NAMALWA (cell line): Measurements from ENCODE around the gene DEDD2.

Source experiments
- DNase-seq: peaks from one replicate; pipeline ENCODE4 v3.0.0-alpha.2; 2015; ENCODE audit warnings: low spot score

Gene DEDD2

GRCh38 chr19:42170715-42171114 is 46.8 kb downstream of the DEDD2 start:
- DNase-seq: no peak

DNA sequence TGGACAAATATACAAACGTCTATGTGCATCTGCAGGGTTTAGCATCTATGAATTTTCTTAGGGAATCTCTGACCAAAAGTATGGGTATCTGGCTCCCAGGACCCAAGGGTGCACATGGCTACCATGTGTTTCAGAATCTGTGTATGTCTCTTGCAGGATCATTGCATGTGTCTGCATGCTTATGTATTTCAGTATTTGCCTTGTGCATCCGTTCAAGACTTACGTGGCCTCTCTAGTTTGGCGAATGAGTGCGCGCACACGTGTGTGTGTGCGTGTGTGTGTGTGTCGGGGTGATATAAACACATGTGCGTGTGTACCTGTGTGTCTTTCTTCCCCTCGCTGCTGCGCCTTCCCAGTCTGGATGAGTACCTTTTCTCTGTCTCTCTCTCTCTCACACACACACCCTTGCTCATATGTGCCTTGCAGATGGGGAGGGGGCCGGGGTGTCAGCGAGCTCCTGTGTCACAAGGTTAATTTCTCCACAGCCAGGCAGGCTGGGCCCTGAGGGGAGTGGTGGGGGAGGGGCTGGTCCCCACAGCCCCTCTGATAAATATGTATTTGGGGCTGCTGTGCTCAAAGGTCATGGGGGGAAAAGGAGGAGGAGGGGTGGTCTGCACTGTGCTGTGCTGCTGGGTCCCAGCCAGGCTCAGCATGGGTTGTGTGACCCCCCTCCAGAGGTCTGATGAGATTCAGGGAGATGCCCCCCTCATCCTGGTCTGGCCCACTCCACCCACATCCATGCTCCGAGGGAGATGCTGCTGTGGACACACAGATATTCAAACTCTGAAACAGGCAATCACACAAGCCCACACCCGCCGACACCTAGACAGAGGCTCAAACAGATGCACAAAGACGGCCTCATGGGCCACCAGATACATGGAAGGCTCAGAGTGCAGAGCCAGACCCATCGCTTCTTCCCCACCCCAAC is 47.7 kb downstream of the DEDD2 start:
- DNase-seq: no peak

DNA sequence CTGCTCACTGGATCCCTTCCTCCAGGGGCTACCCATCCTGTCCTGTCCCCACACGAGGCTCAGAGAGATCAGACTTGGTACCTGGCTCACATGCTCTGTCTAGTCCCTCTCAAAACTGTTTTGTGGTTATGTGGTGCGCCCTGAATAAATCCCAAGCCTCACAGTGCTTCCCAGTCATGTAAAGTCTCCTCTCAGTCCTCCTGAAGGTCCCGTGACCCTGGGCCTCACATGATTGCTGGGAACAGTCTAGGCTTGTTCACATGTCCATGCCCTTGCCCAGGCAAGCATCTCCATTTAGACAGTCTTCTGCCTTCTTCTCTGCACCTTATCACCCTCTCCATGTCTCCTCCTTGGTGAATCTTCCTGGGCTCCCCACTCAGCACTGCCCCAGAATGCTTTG is 49.3 kb downstream of the DEDD2 start:
- DNase-seq: no peak

DNA sequence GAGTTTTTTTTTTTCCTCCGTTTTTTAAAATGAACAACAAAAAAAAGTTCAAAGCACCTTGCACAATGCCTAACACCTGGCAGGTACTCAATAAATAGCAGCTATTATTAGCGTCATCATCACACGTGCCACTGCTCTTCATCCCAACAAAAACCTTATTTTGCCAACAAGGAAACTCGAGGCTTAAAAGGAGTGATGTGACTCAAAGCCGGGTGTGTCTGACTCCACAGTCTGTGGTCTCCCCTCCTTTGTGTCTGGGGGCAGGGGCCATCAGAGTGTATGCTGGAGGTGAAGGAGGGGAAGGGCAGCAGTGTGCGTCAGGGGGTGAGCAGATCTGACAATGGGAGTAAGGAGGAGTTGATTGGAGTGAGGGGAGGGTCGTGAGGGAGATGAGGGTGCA is 51.2 kb downstream of the DEDD2 start:
- no peak for DNase-seq

GRCh38 chr19:42165146-42165545 is 52.3 kb downstream of the DEDD2 start:
- no peak for DNase-seq

GRCh38 chr19:42161616-42162263 is 55.7 kb downstream of the DEDD2 start:
- no peak for DNase-seq

- no peak for DNase-seq
These were observed 57.5 kb downstream of the DEDD2 start for GRCh38 chr19:42159942-42160341.

- DNase-seq: no peak
These were observed 58.6 kb downstream of the DEDD2 start for GRCh38 chr19:42158926-42159325.

DNA sequence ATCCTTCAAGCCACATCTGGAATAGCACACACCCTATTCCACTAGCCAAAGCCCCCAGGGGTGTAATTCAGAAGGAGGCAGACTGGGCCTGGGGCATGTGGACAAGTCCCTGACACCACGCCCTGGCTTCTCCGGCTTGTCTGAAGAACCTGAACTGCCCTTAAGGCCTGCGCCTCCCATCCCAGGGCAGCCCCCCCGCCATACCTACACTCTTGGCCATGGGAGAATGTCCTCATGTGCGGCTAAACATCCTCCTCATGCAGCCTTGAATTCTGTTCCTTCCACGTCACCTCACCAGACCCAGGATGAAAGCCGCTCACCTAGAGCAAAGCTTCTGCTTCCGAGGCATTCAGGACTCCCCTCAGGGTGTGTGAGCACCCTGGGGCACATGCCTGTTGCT is 60.9 kb downstream of the DEDD2 start:
- no peak for DNase-seq

GRCh38 chr19:42155796-42156195 is 61.7 kb downstream of the DEDD2 start:
- no peak for DNase-seq

DNA sequence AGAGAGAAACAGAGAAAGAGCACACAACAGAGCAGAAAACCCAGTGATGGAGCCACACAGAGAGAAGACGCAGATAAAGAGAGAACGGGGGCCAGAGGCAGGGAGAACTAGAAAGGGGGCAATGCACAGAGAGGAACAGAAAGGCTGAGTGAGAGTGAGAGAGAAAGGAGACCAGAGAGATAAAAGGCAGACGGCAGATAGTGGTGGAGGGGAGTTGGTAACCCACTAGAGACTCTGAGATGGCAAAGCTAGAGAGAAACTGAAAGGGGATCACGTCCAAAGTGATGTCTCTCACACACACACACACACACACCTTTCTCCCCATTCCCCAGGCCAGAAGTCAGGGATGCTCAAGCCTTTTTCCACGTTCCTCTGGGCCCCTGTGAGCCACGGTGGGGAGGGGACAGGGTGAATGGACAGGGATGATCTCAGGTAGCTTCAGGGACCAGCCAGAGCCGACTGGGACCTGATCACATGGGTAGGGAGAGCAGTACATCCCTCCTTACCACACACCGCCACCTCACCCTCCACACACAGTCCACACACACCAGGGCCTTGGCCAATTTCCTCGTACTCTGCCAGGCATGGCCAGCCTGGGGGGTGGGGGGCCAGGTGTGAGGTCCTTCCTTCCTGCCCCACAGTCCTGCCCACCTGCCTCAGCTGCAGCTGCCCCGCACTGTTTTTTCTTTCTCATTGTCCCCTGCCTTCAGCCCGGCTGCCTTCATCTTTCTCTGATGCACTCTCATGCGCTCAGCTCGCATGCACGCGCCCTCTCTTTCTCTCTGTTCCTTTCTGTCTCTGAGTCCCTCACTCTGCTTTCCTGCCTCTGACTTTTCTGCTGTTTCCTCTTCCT is 62.8 kb downstream of the DEDD2 start:
- peak; percentile 38 for DNase-seq

DNA sequence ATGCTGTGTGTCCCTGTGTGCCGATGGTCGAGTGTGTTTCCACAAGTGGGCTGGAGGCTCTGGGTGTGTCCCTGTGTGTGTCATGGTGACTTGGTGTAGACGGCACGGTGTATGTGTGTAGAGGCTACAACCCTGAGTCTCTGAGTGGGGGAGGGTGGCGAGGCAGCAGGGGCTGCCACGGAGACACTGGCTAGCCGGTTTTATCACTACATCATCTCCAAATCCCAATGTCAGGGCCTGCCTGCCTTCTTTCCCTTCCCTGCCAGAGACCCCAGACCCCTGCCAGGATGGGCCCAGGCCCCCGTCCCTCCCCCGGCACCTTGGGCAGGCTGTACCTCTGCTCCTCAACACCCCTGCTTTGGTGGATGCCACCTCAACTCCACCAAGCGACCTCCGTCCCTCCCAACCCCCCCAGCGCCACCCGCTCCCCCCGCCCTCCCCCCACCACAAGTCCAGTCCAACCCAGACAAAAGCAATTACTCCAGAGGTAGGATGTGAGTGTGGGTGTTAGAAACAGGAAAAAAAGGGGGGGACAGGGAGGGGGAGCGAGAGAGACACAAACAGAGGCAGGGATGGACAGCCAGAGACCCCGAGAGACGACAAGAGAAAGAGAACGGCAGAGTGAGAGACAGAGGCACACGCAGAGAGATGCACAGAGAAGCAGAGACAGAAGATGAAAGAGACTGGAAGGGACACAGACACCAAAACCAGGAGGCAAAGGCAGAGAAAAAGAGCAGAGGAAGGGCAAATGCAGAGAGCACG is 63.6 kb downstream of the DEDD2 start:
- DNase-seq: no peak

GRCh38 chr19:42152910-42153671 is 64.4 kb downstream of the DEDD2 start:
- no peak for DNase-seq

DNA sequence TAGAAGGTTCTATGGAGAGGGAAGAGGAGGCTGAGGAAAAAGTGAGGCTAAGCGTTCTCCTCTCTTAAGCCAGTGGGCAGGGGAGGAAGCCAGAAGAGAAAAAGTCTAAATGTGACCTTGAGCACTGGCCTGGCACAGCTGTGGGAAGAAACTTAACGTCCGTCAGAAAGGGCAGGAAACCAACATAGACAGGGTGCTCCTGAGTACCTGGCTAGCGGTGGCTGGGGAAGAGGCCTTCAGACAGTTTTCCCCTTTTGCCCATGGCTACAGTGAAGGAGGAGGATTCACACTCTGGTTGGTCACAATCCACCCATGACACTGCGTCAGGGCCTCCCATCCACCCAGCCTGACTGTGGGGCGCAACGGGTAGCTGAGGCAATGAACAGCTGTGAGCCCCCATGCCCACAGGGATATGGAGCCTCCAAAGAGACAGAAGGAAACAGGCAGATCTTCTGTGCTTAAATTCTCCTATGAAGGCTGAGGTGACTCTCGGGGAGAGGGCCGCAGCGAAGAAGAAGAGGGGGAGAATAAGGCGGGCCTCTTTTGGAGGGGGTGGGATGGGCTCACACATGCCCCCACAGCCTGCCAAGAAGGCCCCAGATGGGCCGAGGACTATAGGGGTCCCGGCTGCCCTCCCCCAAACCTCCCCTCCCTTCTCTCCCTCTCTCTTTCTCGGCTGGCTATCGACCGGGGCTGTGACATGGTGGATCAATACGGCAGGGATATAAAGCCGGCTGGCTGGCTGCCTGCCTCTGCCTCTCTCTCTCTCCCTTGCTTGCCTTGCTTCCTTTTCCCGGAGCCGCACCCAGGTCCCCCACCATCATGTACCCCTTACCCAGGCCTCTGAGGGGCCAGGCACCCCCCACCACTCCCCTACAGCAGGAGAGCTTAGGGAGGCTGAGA is 65.4 kb downstream of the DEDD2 start:
- DNase-seq: no peak

DNA sequence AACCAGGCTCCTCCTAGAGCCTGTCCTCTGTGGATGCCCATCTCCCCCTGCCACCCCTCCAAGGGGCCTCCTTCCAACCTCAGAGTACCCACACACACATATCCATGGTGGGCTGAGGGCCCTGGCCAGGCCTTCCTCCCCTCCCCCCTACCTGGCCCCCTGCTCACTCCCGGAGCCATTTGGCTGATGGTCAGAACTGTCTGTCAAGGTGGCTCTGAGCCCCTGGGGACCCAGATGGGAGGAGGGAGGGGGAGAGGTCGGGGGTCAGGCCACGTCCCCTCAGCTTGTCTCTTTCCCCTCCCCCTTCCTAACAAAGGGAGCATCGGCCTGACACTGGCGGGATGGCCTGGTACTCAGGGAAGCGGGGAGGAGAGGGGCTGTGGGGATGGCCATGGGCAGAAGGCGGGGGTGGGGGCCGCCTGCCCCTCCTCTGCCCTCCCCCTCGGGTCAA is 66.5 kb downstream of the DEDD2 start:
- DNase-seq: no peak

DNA sequence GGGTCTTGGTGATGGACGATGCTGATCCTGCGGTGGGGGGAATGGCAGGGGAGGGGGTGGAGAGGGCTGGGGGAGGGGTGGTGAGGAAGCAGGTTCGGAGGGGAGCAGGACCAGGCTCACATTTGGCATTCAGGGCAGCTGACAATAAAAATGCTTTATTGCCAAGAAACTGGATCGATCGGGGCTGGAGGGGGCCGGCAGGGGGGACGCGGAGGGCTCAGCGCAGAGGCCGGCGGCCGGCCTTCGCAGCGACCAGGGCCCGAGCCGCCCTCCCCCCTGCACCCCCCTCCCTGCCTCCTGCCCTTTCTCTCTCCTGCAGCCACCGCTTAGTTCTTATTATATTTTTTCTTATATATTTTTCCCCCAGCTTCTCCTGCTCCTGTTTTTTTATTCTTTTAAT is 67.1 kb downstream of the DEDD2 start:
- DNase-seq: no peak

- DNase-seq: no peak
These were observed 67.9 kb downstream of the DEDD2 start for GRCh38 chr19:42149447-42150202.
